Measurements from ENCODE around the gene CMTR1. TPM values are rescaled to one million over a fixed set of nuclear protein-coding genes. Genes with fewer than 3 reads are reported as not detected.

Gene CMTR1
- total RNA-seq, 4 donors from 2014 or later: 39.3 to 45.0 (median 40.9) TPM

- no peak for DNase-seq (ENCODE audit: low spot score in 2 of 2)
- H3K4me1 ChIP-seq: peaks cover 0 to 17% (median 9%) of the 10 kb centered on the region in 4 donors
- no peak overlapping the region for H3K27ac ChIP-seq
- no peaks in the 10 kb centered on the region for H3K36me3 ChIP-seq
- WGBS, 2 donors: 93 to 97% methylated on average over 5 of the region's 5 CpGs
- TF ChIP-seq POLR2A (IDR thresholded peaks at IDR 0.05): no peak
- TF ChIP-seq EP300 (IDR thresholded peaks at IDR 0.05): no peak
- TF ChIP-seq CTCF (IDR thresholded peaks at IDR 0.05): no peak
- peaks cover 0 to 13% of the 10 kb centered on the region in 2 donors for H3K27me3 ChIP-seq
- H3K9me3 ChIP-seq: peaks cover 0 to 7% (median 0%) of the 10 kb centered on the region in 4 donors
- H3K4me3 ChIP-seq: no peak overlapping the region
These were observed 86.4 kb downstream of the CMTR1 start for GRCh38 chr6:37519461-37519860.

GRCh38 chr6:37520926-37521325 lies 87.9 kb downstream of the CMTR1 start:
- Histone ChIP-seq H3K27me3 (peaks cover 0 to 10% of the 10 kb centered on the region in 2 donors), H3K4me3 (no peak overlapping the region), H3K4me1 (peaks cover 0 to 13% (median 6%) of the 10 kb centered on the region in 4 donors), H3K27ac (no peak overlapping the region), H3K36me3 (no peaks in the 10 kb centered on the region), H3K9me3 (peaks cover 0 to 7% (median 0%) of the 10 kb centered on the region in 4 donors)
- 69 to 73% methylated on average over 6 of the region's 6 CpGs for WGBS, 2 donors
- DNase-seq (ENCODE audit: low spot score in 2 of 2): no peak
- no peak for TF ChIP-seq CTCF (IDR thresholded peaks at IDR 0.05)
- no peak for TF ChIP-seq EP300 (IDR thresholded peaks at IDR 0.05)
- no peak for TF ChIP-seq POLR2A (IDR thresholded peaks at IDR 0.05)

GRCh38 chr6:37521674-37522073 lies 88.7 kb downstream of the CMTR1 start:
- H3K27ac ChIP-seq: no peak overlapping the region
- 68 to 83% methylated on average over 4 of the region's 4 CpGs for WGBS, 2 donors
- TF ChIP-seq CTCF (IDR thresholded peaks at IDR 0.05) (no peak), POLR2A (IDR thresholded peaks at IDR 0.05) (no peak), EP300 (IDR thresholded peaks at IDR 0.05) (no peak)

GRCh38 chr6:37522836-37523235 lies 89.8 kb downstream of the CMTR1 start:
- TF ChIP-seq CTCF (IDR thresholded peaks at IDR 0.05) (no peak), POLR2A (IDR thresholded peaks at IDR 0.05) (no peak), EP300 (IDR thresholded peaks at IDR 0.05) (no peak)
- Histone ChIP-seq H3K36me3 (no peaks in the 10 kb centered on the region), H3K4me1 (no peaks in the 10 kb centered on the region), H3K27me3 (peaks cover 0 to 14% of the 10 kb centered on the region in 2 donors), H3K4me3 (no peak overlapping the region), H3K9me3 (peaks cover 0 to 7% (median 0%) of the 10 kb centered on the region in 4 donors), H3K27ac (no peak overlapping the region)
- no peak for DNase-seq (ENCODE audit: low spot score in 2 of 2)
- WGBS, 2 donors: 68 to 79% methylated on average over 3 of the region's 3 CpGs

More at GRCh38 chr6:37521674-37522073, 88.7 kb downstream of the CMTR1 start:
- Histone ChIP-seq H3K36me3 (no peaks in the 10 kb centered on the region), H3K27me3 (peaks cover 0 to 6% of the 10 kb centered on the region in 2 donors), H3K4me1 (peaks cover 0 to 6% (median 3%) of the 10 kb centered on the region in 4 donors), H3K9me3 (peaks cover 0 to 7% (median 0%) of the 10 kb centered on the region in 4 donors), H3K4me3 (no peak overlapping the region)
- DNase-seq (ENCODE audit: low spot score in 2 of 2): no peak

GRCh38 chr6:37523412-37523811 lies 90.4 kb downstream of the CMTR1 start:
- no peak overlapping the region for H3K4me3 ChIP-seq
- no peaks in the 10 kb centered on the region for H3K4me1 ChIP-seq
- 68% methylated on average over 7 of the region's 7 CpGs for whole genome bisulfite sequencing, 2 donors
- peaks cover 0 to 17% of the 10 kb centered on the region in 2 donors for H3K27me3 ChIP-seq
- DNase-seq (ENCODE audit: low spot score in 2 of 2): no peak
- TF ChIP-seq CTCF (IDR thresholded peaks at IDR 0.05): no peak
- no peak for TF ChIP-seq POLR2A (IDR thresholded peaks at IDR 0.05)
- TF ChIP-seq EP300 (IDR thresholded peaks at IDR 0.05): no peak
- no peaks in the 10 kb centered on the region for H3K36me3 ChIP-seq
- no peak overlapping the region for H3K27ac ChIP-seq
- peaks cover 0 to 7% (median 0%) of the 10 kb centered on the region in 4 donors for H3K9me3 ChIP-seq

All from tibial nerve (tissue), 4 donors.